Right renal pelvis (tissue), 4 donors: ENCODE results near the gene HOOK1. TPM values are rescaled to one million over a fixed set of nuclear protein-coding genes. Genes with fewer than 3 reads are reported as not detected.

ENCODE experiments used
- polyA plus RNA-seq, 4 donors: library from polyadenylated mRNA; unstranded; fragments of 120-200 nt; gene quantifications; one replicate each; pipeline ENCODE4 v1.2.1, GENCODE V29; 2013; ENCODE audit not compliant: insufficient read length in 4 of 4

HOOK1 gene
- polyA plus RNA-seq, 4 donors: 59.7 to 76.0 (median 74.8) TPM

Other genes with a start within 250 kb of the HOOK1 start
- 1 to 10 TPM in 3 of 4 donors, under 1 TPM in 1; 0.96 to 1.4 (median 1.4) TPM for gene CYP2J2, start 111.8 kb downstream of the HOOK1 start, polyA plus RNA-seq